ENCODE measurements around the gene LINC00305. TPM values are rescaled to one million over a fixed set of nuclear protein-coding genes. Genes with fewer than 3 reads are reported as not detected.
A peak's percentile ranks its signal among the peaks of the same experiment; 100 is the strongest.

LINC00305 gene
- total RNA-seq, 2 experiments from 2014 or later, result not detected

DNA sequence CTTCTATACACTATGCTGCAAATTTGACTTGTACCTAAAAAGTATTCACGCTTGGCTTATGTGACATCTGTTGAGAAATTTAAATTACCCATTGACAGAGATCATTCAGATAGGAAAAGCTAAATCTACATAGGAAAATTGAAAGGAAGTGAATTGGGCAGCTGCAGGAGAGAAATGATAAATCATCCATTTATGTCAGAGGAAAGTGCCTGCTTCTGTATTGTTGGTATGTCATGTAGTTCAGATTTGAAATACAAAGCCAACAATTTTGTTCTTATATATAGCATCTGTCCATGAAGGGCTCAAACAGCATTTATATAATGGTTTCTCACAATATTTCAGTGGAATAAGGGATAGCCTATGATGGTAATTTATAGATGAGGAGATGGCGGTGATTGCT, 17.6 kb downstream of the LINC00305 start:
- H3K27ac ChIP-seq (ENCODE audit: low read depth, low read length, poor library complexity, severe bottlenecking), result no peak overlapping the region
- no peaks in the 10 kb centered on the region for H3K4me1 ChIP-seq (ENCODE audit: insufficient read depth, low read length, poor library complexity, severe bottlenecking)
- POLR2A ChIA-PET, result no interaction called here
- H3K9me3 ChIP-seq (ENCODE audit: low read length), result no peaks in the 10 kb centered on the region
- H2AFZ ChIP-seq (ENCODE audit: low read length), result no peak overlapping the region
- CTCF ChIA-PET (ENCODE audit: unreplicated experiment), result no interaction called here
- H3K79me2 ChIP-seq (ENCODE audit: insufficient read depth, low read depth, low read length), result no peaks in the 10 kb centered on the region
- TF ChIP-seq, protein P1, sequence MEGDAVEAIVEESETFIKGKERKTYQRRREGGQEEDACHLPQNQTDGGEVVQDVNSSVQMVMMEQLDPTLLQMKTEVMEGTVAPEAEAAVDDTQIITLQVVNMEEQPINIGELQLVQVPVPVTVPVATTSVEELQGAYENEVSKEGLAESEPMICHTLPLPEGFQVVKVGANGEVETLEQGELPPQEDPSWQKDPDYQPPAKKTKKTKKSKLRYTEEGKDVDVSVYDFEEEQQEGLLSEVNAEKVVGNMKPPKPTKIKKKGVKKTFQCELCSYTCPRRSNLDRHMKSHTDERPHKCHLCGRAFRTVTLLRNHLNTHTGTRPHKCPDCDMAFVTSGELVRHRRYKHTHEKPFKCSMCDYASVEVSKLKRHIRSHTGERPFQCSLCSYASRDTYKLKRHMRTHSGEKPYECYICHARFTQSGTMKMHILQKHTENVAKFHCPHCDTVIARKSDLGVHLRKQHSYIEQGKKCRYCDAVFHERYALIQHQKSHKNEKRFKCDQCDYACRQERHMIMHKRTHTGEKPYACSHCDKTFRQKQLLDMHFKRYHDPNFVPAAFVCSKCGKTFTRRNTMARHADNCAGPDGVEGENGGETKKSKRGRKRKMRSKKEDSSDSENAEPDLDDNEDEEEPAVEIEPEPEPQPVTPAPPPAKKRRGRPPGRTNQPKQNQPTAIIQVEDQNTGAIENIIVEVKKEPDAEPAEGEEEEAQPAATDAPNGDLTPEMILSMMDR (conservative IDR thresholded peaks at IDR 0.05; ENCODE audit: low read length), result no peak
- no peak for TF ChIP-seq EZH2phosphoT487 (IDR thresholded peaks at IDR 0.05; ENCODE audit: borderline replicate concordance, low read depth, low read length)
- H3K4me2 ChIP-seq (ENCODE audit: low read length), result no peak overlapping the region
- no peak overlapping the region for H3K4me3 ChIP-seq (ENCODE audit: low read depth, low read length, poor library complexity, severe bottlenecking)
- H4K20me1 ChIP-seq (ENCODE audit: insufficient read depth, low read length), result no peaks in the 10 kb centered on the region
- no peak for DNase-seq (ENCODE audit: low spot score)
- H3K9me2 ChIP-seq (ENCODE audit: insufficient read depth, low read length), result no peaks in the 10 kb centered on the region
- BruUV-seq (replicated peaks), result no TSS peak
- intact Hi-C loops (cut with micrococcal nuclease; ENCODE audit: unreplicated experiment), result no loop called here
- H3K36me3 ChIP-seq (ENCODE audit: insufficient read depth, low read length), result no peaks in the 10 kb centered on the region

DNA sequence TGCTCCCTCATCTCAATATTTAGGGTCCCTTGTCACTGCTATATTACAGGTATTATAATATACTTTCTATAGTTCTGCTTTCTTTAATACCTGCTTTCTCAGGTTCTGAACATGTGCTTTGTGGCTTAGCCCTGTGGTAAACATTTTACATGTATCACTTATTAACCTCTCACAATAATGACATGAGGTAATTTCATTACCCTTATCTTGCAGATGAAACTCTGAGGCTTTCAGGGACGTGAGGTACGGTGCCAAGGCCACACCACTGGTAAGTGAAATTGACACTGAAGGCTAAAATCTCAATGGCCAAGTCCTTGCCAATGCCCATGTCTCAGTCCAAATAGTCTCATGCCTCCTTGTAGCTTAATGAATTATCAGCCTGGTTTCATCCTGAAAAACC, 21.7 kb downstream of the LINC00305 start:
- Histone ChIP-seq H2AFZ (ENCODE audit: low read length) (no peak overlapping the region), H3K9me2 (ENCODE audit: insufficient read depth, low read length) (no peaks in the 10 kb centered on the region), H3K4me3 (ENCODE audit: low read depth, low read length, poor library complexity, severe bottlenecking) (no peak overlapping the region), H3K4me1 (ENCODE audit: insufficient read depth, low read length, poor library complexity, severe bottlenecking) (no peaks in the 10 kb centered on the region), H3K4me2 (ENCODE audit: low read length) (no peak overlapping the region), H3K36me3 (ENCODE audit: insufficient read depth, low read length) (no peaks in the 10 kb centered on the region), H4K20me1 (ENCODE audit: insufficient read depth, low read length) (no peaks in the 10 kb centered on the region), H3K9me3 (ENCODE audit: low read length) (no peaks in the 10 kb centered on the region), H3K27ac (ENCODE audit: low read depth, low read length, poor library complexity, severe bottlenecking) (no peak overlapping the region), H3K79me2 (ENCODE audit: insufficient read depth, low read depth, low read length) (no peaks in the 10 kb centered on the region)
- no peak for DNase-seq (ENCODE audit: low spot score)
- no peak for TF ChIP-seq EZH2phosphoT487 (IDR thresholded peaks at IDR 0.05; ENCODE audit: borderline replicate concordance, low read depth, low read length)
- TF ChIP-seq, protein P1 (conservative IDR thresholded peaks at IDR 0.05; ENCODE audit: low read length), result no peak
- ChIA-PET POLR2A (no interaction called here), CTCF (ENCODE audit: unreplicated experiment) (no interaction called here)
- intact Hi-C loops (cut with micrococcal nuclease; ENCODE audit: unreplicated experiment), result no loop called here
- BruUV-seq (replicated peaks), result no TSS peak

DNA sequence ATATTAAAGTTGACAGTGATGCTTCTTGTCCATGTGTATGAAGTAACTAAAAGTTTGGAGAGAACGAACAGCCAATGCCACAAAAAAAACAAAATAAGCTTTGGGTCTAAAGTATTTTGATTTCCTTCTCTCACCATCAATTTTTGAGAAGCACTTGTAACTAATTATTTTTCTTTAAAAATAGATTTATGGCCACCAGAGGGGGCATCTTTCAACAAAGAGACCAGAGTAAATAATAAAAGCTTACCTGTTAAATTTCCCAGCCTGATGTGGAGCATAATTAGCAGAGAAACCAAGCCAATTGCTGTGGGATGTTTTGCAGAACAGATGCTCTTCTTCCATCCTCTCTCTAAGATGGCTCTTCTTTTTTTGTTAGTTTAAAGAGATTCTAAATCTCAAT, 29.0 kb downstream of the LINC00305 start:
- Histone ChIP-seq H2AFZ (ENCODE audit: low read length) (no peak overlapping the region), H3K4me1 (ENCODE audit: insufficient read depth, low read length, poor library complexity, severe bottlenecking) (no peaks in the 10 kb centered on the region), H3K79me2 (ENCODE audit: insufficient read depth, low read depth, low read length) (no peaks in the 10 kb centered on the region), H3K9me3 (ENCODE audit: low read length) (no peaks in the 10 kb centered on the region), H4K20me1 (ENCODE audit: insufficient read depth, low read length) (no peaks in the 10 kb centered on the region), H3K27ac (ENCODE audit: low read depth, low read length, poor library complexity, severe bottlenecking) (no peak overlapping the region), H3K9me2 (ENCODE audit: insufficient read depth, low read length) (no peaks in the 10 kb centered on the region), H3K4me2 (ENCODE audit: low read length) (no peak overlapping the region), H3K36me3 (ENCODE audit: insufficient read depth, low read length) (no peaks in the 10 kb centered on the region), H3K4me3 (ENCODE audit: low read depth, low read length, poor library complexity, severe bottlenecking) (no peak overlapping the region)
- DNase-seq (ENCODE audit: low spot score), result peak; percentile 3
- intact Hi-C loops (cut with micrococcal nuclease; ENCODE audit: unreplicated experiment), result no loop called here
- no peak for TF ChIP-seq EZH2phosphoT487 (IDR thresholded peaks at IDR 0.05; ENCODE audit: borderline replicate concordance, low read depth, low read length)
- TF ChIP-seq, protein P1 (conservative IDR thresholded peaks at IDR 0.05; ENCODE audit: low read length), result peak; percentile 54
- BruUV-seq (replicated peaks), result no TSS peak
- CTCF ChIA-PET (ENCODE audit: unreplicated experiment), result no interaction called here
- POLR2A ChIA-PET, result no interaction called here

Measured in OCI-LY7 (cell line).